Gastrocnemius medialis (tissue), 4 donors: ENCODE data around the gene EPHA8. TPM values are rescaled to one million over a fixed set of nuclear protein-coding genes. Genes with fewer than 3 reads are reported as not detected.
A peak's percentile ranks its signal among the peaks of the same experiment; 100 is the strongest.

Experiments
- ATAC-seq, 2 donors: fragments of 150-250 bp; one replicate each; pipeline ENCODE4 v1.9.1; 2016
- DNase-seq, 2 donors: peaks; one replicate each; pipeline ENCODE4 v3.0.0-alpha.2; 2019
- H3K27ac ChIP-seq, 4 donors: fragments of 200-600 bp; sonication (generic); 1 replicate in 1 of 4; 2 replicates in 3 of 4; pipeline ENCODE4 v1.5.1; 2016 to 2018; ENCODE audit warnings: mild to moderate bottlenecking in 2 of 4, moderate library complexity in 1 of 4
- H3K27me3 ChIP-seq, 3 donors: fragments of 200-600 bp; sonication (generic) in 2 of 3; 1 replicate in 1 of 3; 2 replicates in 2 of 3; pipeline versions ENCODE4 v1.5.1 to v1.6.0; 2016 to 2019; ENCODE audit warnings: mild to moderate bottlenecking in 1 of 3, moderate library complexity in 1 of 3
- H3K36me3 ChIP-seq, 2 donors: fragments of 200-600 bp; sonication (generic) in 1 of 2; one replicate each; pipeline ENCODE4 v1.5.1; 2017 to 2018
- H3K4me1 ChIP-seq, 2 donors: fragments of 200-600 bp; sonication (generic) in 1 of 2; one replicate each; pipeline ENCODE4 v1.5.1; 2016 to 2017; ENCODE audit warnings: mild to moderate bottlenecking in 2 of 2
- H3K4me3 ChIP-seq, 4 donors: fragments of 200-600 bp; sonication (generic) in 3 of 4; 1 replicate in 1 of 4; 2 replicates in 3 of 4; pipeline ENCODE4 v1.5.1; 2016 to 2019; ENCODE audit warnings: mild to moderate bottlenecking in 2 of 4
- H3K9me3 ChIP-seq, 3 donors: fragments of 200-600 bp; sonication (generic) in 2 of 3; 1 replicate in 1 of 3; 2 replicates in 2 of 3; pipeline ENCODE4 v1.5.1; 2016 to 2019
- CTCF ChIP-seq, 5 experiments: fragments of 450-650 bp in 3 of 5; fragments of 200-600 bp in 2 of 5; sonication (generic) in 2 of 5; IDR thresholded peaks in 4 of 5; conservative IDR thresholded peaks in 1 of 5; 1 replicate in 4 of 5; 2 replicates in 1 of 5; pipeline ENCODE4 v1.5.1; 2016 to 2019; ENCODE audit warnings: antibody characterized with exemption in 5 of 5, mild to moderate bottlenecking in 3 of 5, moderate library complexity in 3 of 5
- POLR2A ChIP-seq, 2 donors: fragments of 450-650 bp; IDR thresholded peaks; one replicate each; pipeline ENCODE4 v1.6.1; 2017; ENCODE audit warnings: antibody characterized with exemption in 2 of 2, mild to moderate bottlenecking in 2 of 2, moderate library complexity in 2 of 2
- in situ Hi-C, 4 donors: fragments of 200-750 bp; cut with MboI; loops; one replicate each; pipeline versions ENCODE4 v1.15.0 to v1.8.0; 2017; ENCODE audit warnings: low sequenced_read_pairs in 4 of 4
- intact Hi-C: fragments of 100-400 bp; cut with DNase I; formaldehyde crosslinking; loops from one replicate; pipeline ENCODE4 v1.15.1; 2023; ENCODE audit warnings: low total_unique reads
- total RNA-seq, 4 donors: library from RNA; depleted of rRNA; stranded (reverse); fragments of >200 nt; gene quantifications; one replicate each; pipeline versions ENCODE4 v1.1.0 to v1.2.3, GENCODE V29; 2016

The EPHA8 gene
- total RNA-seq, 4 donors from 2014 or later: not detected

GRCh38 chr1:22578732-22579361 lies 15.6 kb downstream of the EPHA8 start:
- Histone ChIP-seq H3K27me3 (peaks cover 6 to 14% (median 13%) of the 10 kb centered on the region in 3 donors), H3K9me3 (no peaks in the 10 kb centered on the region), H3K27ac (no peak overlapping the region), H3K36me3 (no peaks in the 10 kb centered on the region), H3K4me1 (no peaks in the 10 kb centered on the region), H3K4me3 (no peak overlapping the region)
- TF ChIP-seq CTCF (IDR thresholded peaks at IDR 0.05 in 4 of 5, conservative IDR thresholded peaks at IDR 0.05 in 1 of 5): no peak
- DNase-seq: no peak
- in situ Hi-C loops (no loop called here), intact Hi-C loops (no loop called here)
- no peak for ATAC-seq

GRCh38 chr1:22579541-22580155 lies 16.4 kb downstream of the EPHA8 start:
- H3K4me3 ChIP-seq: no peak overlapping the region
- no peaks in the 10 kb centered on the region for H3K36me3 ChIP-seq
- no peaks in the 10 kb centered on the region for H3K4me1 ChIP-seq
- H3K27ac ChIP-seq: no peak overlapping the region
- intact Hi-C loops: no loop called here
- no peaks in the 10 kb centered on the region for H3K9me3 ChIP-seq
- in situ Hi-C loops: no loop called here
- peaks cover 0 to 8% (median 5%) of the 10 kb centered on the region in 3 donors for H3K27me3 ChIP-seq
- no peak for DNase-seq
- no peak for TF ChIP-seq CTCF (IDR thresholded peaks at IDR 0.05 in 4 of 5, conservative IDR thresholded peaks at IDR 0.05 in 1 of 5)
- TF ChIP-seq POLR2A (IDR thresholded peaks at IDR 0.05): no peak
- no peak for ATAC-seq

- no peak overlapping the region for H3K4me3 ChIP-seq
- no peaks in the 10 kb centered on the region for H3K9me3 ChIP-seq
- H3K36me3 ChIP-seq: no peaks in the 10 kb centered on the region
- H3K27me3 ChIP-seq: no peaks in the 10 kb centered on the region
- in situ Hi-C loops (no loop called here), intact Hi-C loops (no loop called here)
- ATAC-seq (peak in 1 of 2 donors; percentile 57), DNase-seq (no peak)
- H3K4me1 ChIP-seq: no peaks in the 10 kb centered on the region
- no peak for TF ChIP-seq POLR2A (IDR thresholded peaks at IDR 0.05)
- TF ChIP-seq CTCF (IDR thresholded peaks at IDR 0.05 in 4 of 5, conservative IDR thresholded peaks at IDR 0.05 in 1 of 5): no peak
- no peak overlapping the region for H3K27ac ChIP-seq
Measured at GRCh38 chr1:22582661-22583635, 19.7 kb downstream of the EPHA8 start.

- intact Hi-C loops: no loop called here
- Histone ChIP-seq H3K27me3 (no peaks in the 10 kb centered on the region), H3K9me3 (no peaks in the 10 kb centered on the region), H3K4me1 (no peaks in the 10 kb centered on the region), H3K36me3 (no peaks in the 10 kb centered on the region), H3K4me3 (no peak overlapping the region), H3K27ac (no peak overlapping the region)
- DNase-seq (no peak), ATAC-seq (no peak)
- in situ Hi-C loops: no loop called here
- TF ChIP-seq CTCF (IDR thresholded peaks at IDR 0.05 in 4 of 5, conservative IDR thresholded peaks at IDR 0.05 in 1 of 5) (no peak), POLR2A (IDR thresholded peaks at IDR 0.05) (no peak)
Measured at GRCh38 chr1:22584001-22584562, 20.8 kb downstream of the EPHA8 start.
